ENCODE data around the gene AMFR. TPM values are rescaled to one million over a fixed set of nuclear protein-coding genes. Genes with fewer than 3 reads are reported as not detected.

AMFR gene
- total RNA-seq, 2 experiments from 2014 or later, result 35.9 to 41.6 TPM

DNA sequence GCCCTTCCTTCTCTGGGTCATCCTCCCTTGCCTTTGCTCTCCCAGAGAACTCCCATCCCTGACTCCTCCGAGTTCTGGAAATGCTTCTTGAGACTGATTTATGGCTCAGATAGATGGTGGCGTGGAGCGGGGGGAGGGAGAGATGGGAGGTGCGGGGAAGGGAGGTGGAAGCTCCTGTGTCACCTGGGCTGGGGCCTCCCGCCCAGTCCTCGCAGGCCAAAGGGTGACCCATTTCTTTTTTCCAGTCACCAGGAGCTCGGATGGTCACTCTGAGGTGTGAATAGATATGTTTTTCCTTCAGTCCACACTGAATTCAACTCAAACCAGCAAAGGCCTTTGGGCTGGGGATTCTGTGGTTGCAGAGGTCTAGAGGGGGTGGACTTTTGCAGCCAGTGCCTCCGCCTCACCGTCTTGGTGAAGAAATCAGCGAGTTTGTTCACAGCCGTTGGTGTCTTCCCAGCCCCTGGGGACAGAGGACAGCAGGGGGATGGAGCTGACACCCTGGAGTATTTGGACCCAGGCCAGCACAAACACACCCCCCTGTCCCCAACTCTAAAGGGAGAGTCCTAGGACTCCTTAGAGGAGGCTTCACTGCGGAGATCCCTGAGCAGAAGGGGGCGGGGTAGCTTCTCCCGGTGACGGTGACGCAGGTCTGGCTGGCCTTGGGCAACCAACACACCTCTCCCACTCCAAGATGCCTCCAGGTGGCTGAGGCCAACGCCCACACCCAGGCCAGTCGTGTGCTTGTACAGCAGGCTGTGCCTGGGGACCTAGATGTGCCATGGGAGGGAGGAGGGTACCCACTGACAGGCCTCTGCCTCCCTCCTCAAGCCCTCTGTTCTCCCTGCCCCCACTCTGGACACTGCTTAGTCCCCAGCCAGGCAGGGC is 80.6 kb downstream of the AMFR start:
- Mint-ChIP-seq H3K27ac (no peak overlapping the region), H3K9me3 (no peaks in the 10 kb centered on the region), H3K27me3 (no peaks in the 10 kb centered on the region), H3K36me3 (ENCODE audit: low read depth) (no peaks in the 10 kb centered on the region), H3K4me3 (no peak overlapping the region), H3K4me1 (ENCODE audit: low read depth) (no peaks in the 10 kb centered on the region)
- TF ChIP-seq, protein P1, sequence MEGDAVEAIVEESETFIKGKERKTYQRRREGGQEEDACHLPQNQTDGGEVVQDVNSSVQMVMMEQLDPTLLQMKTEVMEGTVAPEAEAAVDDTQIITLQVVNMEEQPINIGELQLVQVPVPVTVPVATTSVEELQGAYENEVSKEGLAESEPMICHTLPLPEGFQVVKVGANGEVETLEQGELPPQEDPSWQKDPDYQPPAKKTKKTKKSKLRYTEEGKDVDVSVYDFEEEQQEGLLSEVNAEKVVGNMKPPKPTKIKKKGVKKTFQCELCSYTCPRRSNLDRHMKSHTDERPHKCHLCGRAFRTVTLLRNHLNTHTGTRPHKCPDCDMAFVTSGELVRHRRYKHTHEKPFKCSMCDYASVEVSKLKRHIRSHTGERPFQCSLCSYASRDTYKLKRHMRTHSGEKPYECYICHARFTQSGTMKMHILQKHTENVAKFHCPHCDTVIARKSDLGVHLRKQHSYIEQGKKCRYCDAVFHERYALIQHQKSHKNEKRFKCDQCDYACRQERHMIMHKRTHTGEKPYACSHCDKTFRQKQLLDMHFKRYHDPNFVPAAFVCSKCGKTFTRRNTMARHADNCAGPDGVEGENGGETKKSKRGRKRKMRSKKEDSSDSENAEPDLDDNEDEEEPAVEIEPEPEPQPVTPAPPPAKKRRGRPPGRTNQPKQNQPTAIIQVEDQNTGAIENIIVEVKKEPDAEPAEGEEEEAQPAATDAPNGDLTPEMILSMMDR (IDR thresholded peaks at IDR 0.05), result no peak
- CTCF ChIA-PET, result interaction anchor here (0.6 kb wide), 1 partner anchor 816 kb away, joined by 3 read pairs; no protein-coding TSS in a partner anchor
- no peak for DNase-seq
- POLR2A ChIA-PET, result no interaction called here
- no peak for ATAC-seq
- intact Hi-C loops (cut with micrococcal nuclease), result no loop called here

GRCh38 chr16:56343661-56344517 is 81.5 kb downstream of the AMFR start:
- H3K4me1 Mint-ChIP-seq (ENCODE audit: low read depth), result no peaks in the 10 kb centered on the region
- CTCF ChIA-PET, result no interaction called here
- H3K36me3 Mint-ChIP-seq (ENCODE audit: low read depth), result no peaks in the 10 kb centered on the region

DNA sequence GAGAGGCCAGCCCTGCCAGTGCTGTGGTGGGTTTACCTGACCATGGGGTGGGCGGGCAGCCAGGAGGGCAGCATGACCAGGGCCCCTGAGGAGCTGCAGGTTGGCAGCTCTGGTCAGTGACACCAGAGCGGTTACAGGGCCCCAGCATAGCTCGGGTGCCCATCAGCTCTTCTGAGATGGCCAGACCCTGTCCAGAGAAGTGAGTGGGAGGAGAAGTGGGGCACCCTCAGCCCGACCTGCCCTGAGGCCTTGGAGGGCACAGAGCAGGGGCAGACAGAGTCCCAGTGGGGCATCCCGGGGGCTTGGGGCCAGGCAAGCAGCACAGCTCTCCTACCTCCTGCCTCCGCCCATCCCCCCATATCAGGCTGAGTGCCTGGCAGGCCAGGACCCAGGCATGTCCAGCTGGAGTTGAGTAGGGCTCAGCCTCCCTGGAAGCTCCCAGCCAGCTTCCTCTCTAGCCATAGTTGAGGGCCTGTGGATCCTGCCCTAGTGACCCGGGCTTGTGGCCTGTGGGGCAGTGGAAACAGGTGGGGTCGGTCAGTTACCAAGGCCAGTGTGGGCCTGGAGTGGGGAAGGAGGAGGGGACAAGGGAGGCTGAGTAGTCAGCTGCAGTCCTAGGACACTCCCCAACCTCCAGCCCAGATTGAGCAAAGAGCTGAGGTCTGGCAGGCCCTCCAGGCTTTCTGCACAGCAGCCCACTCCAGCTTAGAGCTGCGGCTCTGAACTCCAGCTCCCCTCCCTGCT is 83.5 kb downstream of the AMFR start:
- Mint-ChIP-seq H3K4me1 (ENCODE audit: low read depth) (no peaks in the 10 kb centered on the region), H3K4me3 (no peak overlapping the region), H3K27ac (no peak overlapping the region), H3K9me3 (no peaks in the 10 kb centered on the region), H3K36me3 (ENCODE audit: low read depth) (no peaks in the 10 kb centered on the region), H3K27me3 (no peaks in the 10 kb centered on the region)
- CTCF ChIA-PET, result interaction anchor here (0.5 to 1.1 kb wide), 2 partner anchors 14 to 34 kb away, joined by 3 read pairs; no protein-coding TSS in a partner anchor
- intact Hi-C loops (cut with micrococcal nuclease), result no loop called here
- ATAC-seq (no peak), DNase-seq (no peak)
- POLR2A ChIA-PET, result interaction anchor here (1.0 kb wide), 2 partner anchors 13 to 14 kb away, joined by 3 read pairs; no protein-coding TSS in a partner anchor
- TF ChIP-seq, protein P1 (IDR thresholded peaks at IDR 0.05), result no peak

More at GRCh38 chr16:56343661-56344517, 81.5 kb downstream of the AMFR start:
- ATAC-seq (no peak), DNase-seq (no peak)
- no peak overlapping the region for H3K27ac Mint-ChIP-seq
- H3K9me3 Mint-ChIP-seq, result no peaks in the 10 kb centered on the region
- intact Hi-C loops (cut with micrococcal nuclease), result no loop called here
- TF ChIP-seq, protein P1 (IDR thresholded peaks at IDR 0.05), result no peak
- no peaks in the 10 kb centered on the region for H3K27me3 Mint-ChIP-seq
- POLR2A ChIA-PET, result no interaction called here
- H3K4me3 Mint-ChIP-seq, result no peak overlapping the region

DNA sequence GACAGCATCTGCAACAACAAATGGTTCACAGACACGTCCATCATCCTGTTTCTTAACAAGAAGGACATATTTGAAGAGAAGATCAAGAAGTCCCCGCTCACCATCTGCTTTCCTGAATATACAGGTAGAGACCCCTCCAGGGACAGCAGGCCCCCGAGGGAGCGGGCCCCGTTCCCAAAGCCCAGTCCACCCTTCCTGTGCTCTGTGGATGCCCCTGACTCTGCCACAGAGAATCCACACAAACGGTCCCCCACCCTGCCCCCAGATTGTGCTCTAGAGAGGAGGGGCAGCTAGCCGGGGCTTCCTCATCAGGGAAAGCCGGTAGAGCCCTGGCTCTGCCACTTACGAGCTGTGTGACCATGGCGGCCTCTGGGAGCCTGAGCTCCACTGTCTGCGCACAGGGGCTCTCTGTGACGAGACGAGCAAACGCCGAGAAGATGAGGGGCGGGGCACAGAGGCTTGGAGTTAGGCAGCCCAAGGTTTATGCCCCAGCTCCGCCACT is 84.4 kb downstream of the AMFR start:
- POLR2A ChIA-PET, result interaction anchor here (0.8 to 1.1 kb wide), 2 partner anchors 14 to 22 kb away, joined by 3 read pairs; no protein-coding TSS in a partner anchor

More for the DNA sequence above, 84.4 kb downstream of the AMFR start:
- intact Hi-C loops (cut with micrococcal nuclease), result no loop called here
- H3K27me3 Mint-ChIP-seq, result no peaks in the 10 kb centered on the region
- no peaks in the 10 kb centered on the region for H3K36me3 Mint-ChIP-seq (ENCODE audit: low read depth)
- H3K4me1 Mint-ChIP-seq (ENCODE audit: low read depth), result no peaks in the 10 kb centered on the region
- TF ChIP-seq, protein P1 (IDR thresholded peaks at IDR 0.05), result no peak
- ATAC-seq (no peak), DNase-seq (no peak)
- CTCF ChIA-PET, result no interaction called here
- no peak overlapping the region for H3K27ac Mint-ChIP-seq
- H3K9me3 Mint-ChIP-seq, result no peaks in the 10 kb centered on the region
- H3K4me3 Mint-ChIP-seq, result no peak overlapping the region

Data from activated CD8-positive, alpha-beta T cell treated with anti-CD3 and anti-CD28 coated beads for 36 hours (primary cell).